HL-60 (cell line): Measurements from ENCODE around the gene NEDD4L.

Source experiments
- DNase-seq, 2 experiments: peaks; one replicate each; pipeline ENCODE4 v3.0.0-alpha.2; 2010 to 2020; ENCODE audit warnings: low read depth in 1 of 2, low spot score in 1 of 2
- H3K27ac ChIP-seq: fragments of 250-450 bp; sonication (Bioruptor Pico); replicated peaks from 2 replicates; pipeline ENCODE4 v1.5.1; 2020; ENCODE audit warnings: mild to moderate bottlenecking, moderate library complexity
- H3K27me3 ChIP-seq: fragments of 250-450 bp; sonication (Bioruptor Pico); 2 replicates; pipeline ENCODE4 v1.5.1; 2021; ENCODE audit warnings: mild to moderate bottlenecking, moderate library complexity; ENCODE audit not compliant: insufficient read depth, poor library complexity, severe bottlenecking
- H3K4me3 ChIP-seq: replicated peaks from 2 replicates; pipeline ENCODE4 v1.5.1; 2011; ENCODE audit warnings: mild to moderate bottlenecking, control low read depth, low read length; ENCODE audit not compliant: insufficient read depth
- GABPA ChIP-seq: IDR thresholded peaks from 2 replicates; pipeline ENCODE4 v1.6.1; 2012; ENCODE audit warnings: low read depth
- POLR2AphosphoS5 ChIP-seq: IDR thresholded peaks from 2 replicates; pipeline ENCODE4 v1.6.1; 2012; ENCODE audit warnings: low read depth
- SPI1 ChIP-seq: IDR thresholded peaks from 2 replicates; pipeline ENCODE4 v1.6.1; 2012; ENCODE audit warnings: low read depth, mild to moderate bottlenecking, borderline replicate concordance
- TF ChIP-seq, protein P1 (sequence below): IDR thresholded peaks from 2 replicates; pipeline ENCODE4 v1.6.1; 2012; ENCODE audit warnings: low read depth; ENCODE audit not compliant: insufficient replicate concordance
- TF ChIP-seq, protein P2 (sequence below): IDR thresholded peaks from one replicate; pipeline ENCODE4 v1.5.1; 2011; ENCODE audit warnings: low read length, control low read depth, inconsistent platforms; ENCODE audit not compliant: insufficient read depth

NEDD4L gene

DNA sequence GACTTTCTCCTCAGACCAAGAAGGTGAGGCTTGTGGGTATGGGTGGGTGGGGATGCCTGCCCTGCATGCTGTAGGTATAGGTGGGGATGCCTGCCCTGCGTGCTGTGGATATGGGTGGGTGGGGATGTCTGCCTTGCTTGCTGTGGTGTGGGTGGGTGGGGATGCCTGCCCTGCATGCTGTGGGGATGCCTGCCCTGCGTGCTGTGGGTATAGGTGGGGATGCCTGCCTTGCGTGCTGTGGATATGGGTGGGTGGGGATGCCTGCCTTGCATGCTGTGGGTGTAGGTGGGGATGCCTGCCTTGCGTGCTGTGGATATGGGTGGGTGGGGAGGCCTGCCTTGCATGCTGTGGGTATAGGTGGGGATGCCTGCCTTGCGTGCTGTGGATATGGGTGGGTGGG, 278.4 kb downstream of the NEDD4L start:
- TF ChIP-seq SPI1 (no peak), POLR2AphosphoS5 (no peak), GABPA (no peak)
- TF ChIP-seq, protein P1, sequence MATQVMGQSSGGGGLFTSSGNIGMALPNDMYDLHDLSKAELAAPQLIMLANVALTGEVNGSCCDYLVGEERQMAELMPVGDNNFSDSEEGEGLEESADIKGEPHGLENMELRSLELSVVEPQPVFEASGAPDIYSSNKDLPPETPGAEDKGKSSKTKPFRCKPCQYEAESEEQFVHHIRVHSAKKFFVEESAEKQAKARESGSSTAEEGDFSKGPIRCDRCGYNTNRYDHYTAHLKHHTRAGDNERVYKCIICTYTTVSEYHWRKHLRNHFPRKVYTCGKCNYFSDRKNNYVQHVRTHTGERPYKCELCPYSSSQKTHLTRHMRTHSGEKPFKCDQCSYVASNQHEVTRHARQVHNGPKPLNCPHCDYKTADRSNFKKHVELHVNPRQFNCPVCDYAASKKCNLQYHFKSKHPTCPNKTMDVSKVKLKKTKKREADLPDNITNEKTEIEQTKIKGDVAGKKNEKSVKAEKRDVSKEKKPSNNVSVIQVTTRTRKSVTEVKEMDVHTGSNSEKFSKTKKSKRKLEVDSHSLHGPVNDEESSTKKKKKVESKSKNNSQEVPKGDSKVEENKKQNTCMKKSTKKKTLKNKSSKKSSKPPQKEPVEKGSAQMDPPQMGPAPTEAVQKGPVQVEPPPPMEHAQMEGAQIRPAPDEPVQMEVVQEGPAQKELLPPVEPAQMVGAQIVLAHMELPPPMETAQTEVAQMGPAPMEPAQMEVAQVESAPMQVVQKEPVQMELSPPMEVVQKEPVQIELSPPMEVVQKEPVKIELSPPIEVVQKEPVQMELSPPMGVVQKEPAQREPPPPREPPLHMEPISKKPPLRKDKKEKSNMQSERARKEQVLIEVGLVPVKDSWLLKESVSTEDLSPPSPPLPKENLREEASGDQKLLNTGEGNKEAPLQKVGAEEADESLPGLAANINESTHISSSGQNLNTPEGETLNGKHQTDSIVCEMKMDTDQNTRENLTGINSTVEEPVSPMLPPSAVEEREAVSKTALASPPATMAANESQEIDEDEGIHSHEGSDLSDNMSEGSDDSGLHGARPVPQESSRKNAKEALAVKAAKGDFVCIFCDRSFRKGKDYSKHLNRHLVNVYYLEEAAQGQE, result no peak
- TF ChIP-seq, protein P2, sequence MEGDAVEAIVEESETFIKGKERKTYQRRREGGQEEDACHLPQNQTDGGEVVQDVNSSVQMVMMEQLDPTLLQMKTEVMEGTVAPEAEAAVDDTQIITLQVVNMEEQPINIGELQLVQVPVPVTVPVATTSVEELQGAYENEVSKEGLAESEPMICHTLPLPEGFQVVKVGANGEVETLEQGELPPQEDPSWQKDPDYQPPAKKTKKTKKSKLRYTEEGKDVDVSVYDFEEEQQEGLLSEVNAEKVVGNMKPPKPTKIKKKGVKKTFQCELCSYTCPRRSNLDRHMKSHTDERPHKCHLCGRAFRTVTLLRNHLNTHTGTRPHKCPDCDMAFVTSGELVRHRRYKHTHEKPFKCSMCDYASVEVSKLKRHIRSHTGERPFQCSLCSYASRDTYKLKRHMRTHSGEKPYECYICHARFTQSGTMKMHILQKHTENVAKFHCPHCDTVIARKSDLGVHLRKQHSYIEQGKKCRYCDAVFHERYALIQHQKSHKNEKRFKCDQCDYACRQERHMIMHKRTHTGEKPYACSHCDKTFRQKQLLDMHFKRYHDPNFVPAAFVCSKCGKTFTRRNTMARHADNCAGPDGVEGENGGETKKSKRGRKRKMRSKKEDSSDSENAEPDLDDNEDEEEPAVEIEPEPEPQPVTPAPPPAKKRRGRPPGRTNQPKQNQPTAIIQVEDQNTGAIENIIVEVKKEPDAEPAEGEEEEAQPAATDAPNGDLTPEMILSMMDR, result no peak
- no peak for DNase-seq
- H3K4me3 ChIP-seq, result no peak overlapping the region
- no peak overlapping the region for H3K27ac ChIP-seq
- H3K27me3 ChIP-seq, result peaks cover 9% of the 10 kb centered on the region

DNA sequence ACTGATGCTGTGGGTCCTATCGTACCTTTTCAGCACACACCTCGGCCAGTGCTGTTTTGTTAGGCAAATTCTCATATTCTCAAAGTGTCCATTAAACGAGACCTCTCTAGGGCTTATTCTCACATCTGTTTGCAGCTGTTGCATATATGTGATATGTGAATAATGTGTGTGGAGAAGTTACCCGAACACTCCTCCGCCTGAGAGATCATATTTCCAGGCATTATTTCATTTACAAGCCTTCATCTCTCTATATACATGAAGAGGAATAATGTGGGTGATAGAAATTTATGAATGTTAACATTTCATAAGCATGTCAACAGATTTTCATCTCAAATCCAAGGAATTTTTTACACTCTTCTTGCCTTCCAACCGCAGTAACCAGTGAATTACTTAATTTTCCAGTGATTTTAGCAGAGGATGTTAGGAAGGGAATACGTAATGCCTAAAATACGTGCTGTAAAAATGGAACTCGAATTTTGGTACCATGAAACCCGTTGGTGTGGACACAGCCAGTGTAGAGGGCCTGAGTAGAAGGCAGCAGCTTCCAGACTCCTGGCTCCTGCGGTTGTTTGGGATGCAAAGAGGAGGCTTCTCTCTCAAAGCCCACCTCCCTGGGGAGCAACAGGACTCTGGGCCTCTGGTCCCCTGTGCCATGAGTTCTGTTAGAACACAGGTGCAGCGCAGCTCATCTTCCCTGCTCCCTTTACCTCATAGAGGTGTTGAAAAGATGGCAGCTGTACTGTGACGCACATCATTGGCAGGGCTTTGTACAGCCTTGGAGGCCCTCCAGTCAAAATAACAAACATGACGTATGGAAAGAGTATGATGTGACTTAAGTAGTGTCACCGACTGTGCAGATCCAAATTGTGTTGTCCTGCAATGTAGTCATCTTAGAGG, 280.1 kb downstream of the NEDD4L start:
- H3K4me3 ChIP-seq, result no peak overlapping the region
- TF ChIP-seq SPI1 (no peak), GABPA (no peak)
- TF ChIP-seq, protein P1, result no peak
- TF ChIP-seq, protein P2, result no peak
- DNase-seq, result no peak
- peaks cover 9% of the 10 kb centered on the region for H3K27me3 ChIP-seq
- no peak overlapping the region for H3K27ac ChIP-seq

DNA sequence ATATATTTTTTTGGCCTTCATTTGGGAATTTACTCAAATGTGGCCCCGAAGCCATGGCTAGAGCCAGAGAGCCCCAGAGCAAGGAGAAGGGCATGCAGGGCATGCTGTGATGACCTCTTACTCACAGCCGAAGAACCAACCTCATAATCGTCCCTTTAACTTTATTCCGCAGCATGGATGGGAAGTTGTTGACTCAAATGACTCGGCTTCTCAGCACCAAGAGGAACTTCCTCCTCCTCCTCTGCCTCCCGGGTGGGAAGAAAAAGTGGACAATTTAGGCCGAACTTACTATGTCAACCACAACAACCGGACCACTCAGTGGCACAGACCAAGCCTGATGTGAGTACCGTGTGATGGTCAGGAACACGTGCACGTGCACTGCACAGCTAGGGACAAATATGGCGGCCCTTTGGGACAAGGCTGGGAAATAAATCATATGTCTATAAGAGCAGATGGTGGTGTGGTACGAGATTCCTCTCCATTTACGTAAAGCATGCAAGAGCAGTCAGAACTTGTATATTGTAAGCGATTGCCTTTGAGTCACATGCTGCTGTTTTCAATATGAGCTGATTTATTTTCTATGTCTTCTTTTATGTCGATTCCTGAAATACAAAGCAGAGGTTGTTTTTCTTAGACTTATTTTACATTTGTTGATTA, 280.9 kb downstream of the NEDD4L start:
- H3K27ac ChIP-seq, result no peak overlapping the region
- DNase-seq, result no peak
- H3K27me3 ChIP-seq, result peaks cover 9% of the 10 kb centered on the region
- TF ChIP-seq, protein P2, result no peak
- TF ChIP-seq GABPA (no peak), POLR2AphosphoS5 (no peak), SPI1 (no peak)
- TF ChIP-seq, protein P1, result no peak
- no peak overlapping the region for H3K4me3 ChIP-seq
